Measurements from ENCODE around the gene THAP5. TPM values are rescaled to one million over a fixed set of nuclear protein-coding genes. Genes with fewer than 3 reads are reported as not detected.
A peak's percentile ranks its signal among the peaks of the same experiment; 100 is the strongest.
"Not testable (repeated sequence)": the region's sequence is repeated elsewhere in the genome, so short reads cannot be mapped to it uniquely, and the experiment has no call there.

Gene THAP5
- total RNA-seq, 1 donor from 2014 or later = 21.7 TPM

DNA sequence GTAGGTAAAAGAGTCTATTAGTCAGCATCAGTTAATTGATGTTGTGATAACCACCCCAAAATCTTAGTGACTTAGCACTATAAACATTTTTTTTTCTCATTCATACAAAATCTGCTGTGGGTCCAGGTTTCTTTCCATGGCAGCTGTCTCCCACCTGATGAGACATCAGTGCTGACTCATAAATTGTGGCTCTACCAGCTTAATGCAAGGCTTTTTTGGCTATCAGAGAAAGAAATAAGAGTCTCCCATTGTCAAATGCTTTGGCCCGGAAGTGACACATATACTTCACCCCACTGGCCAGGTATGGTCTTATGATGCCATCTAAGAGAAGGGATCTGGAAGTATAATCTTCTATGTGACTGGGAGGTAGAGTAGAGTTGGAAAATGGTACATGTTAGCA, 14.7 kb upstream of the THAP5 start:
- DNase-seq (ENCODE audit: low read depth) = no peak

DNA sequence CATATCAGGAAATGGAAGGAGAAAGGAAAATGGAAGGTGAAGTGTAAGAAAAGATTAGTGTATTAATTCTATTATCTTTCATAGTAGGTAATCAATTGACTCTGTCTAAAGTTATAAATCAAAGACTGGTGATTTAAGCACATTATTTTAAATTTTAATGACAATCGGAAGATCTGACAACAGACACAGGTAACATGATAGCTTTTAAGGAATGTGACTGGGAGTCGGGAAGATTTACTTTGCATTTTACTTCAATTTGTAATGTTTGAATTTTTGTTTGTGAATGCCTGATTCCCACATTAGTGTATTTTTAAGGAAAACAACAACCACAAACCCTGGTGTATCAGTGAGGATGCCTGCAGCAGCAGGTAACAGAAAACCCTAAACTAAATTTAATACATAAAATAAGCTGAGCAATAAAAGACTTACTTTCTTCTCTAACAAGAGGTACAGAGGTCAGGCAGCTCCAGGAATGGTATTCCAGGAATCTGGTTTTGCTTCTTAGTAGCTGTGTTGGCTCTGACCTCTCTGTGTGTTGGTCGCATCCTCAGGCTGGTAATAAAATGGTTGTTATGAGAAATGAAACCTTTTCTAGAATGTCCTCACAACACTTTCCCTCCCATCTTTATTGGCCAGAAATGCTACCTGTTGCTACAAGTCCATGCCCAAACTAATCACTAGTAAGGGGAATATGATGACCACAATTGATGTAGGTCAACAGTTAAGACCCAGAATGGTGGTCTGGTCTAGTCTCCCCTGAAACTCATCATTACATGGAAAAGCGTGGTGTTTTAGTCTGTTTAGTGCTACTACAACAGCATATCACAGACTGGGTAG, 12.4 kb upstream of the THAP5 start:
- DNase-seq (ENCODE audit: low read depth) = peak; percentile 74

DNA sequence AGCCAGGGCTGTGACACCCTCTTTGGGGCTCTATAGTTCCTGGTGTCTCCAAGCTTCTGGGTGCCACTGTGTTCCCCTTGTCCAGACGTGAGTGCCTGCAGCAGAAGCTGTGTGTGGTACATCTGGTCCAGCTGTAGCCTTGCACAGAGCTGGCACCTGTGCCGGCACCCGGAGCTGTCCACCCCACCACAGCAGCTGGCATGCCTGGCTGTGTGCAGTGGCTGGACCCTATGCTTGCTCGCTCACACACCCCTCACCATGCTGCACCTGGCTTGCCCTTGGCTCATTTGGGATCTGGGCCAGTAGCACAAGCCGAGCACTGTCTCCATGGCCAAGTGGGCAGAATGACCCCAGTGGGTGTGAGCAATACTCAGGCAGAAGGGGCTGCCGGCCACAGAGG, 10.8 kb upstream of the THAP5 start:
- no peak for DNase-seq (ENCODE audit: low read depth)

DNA sequence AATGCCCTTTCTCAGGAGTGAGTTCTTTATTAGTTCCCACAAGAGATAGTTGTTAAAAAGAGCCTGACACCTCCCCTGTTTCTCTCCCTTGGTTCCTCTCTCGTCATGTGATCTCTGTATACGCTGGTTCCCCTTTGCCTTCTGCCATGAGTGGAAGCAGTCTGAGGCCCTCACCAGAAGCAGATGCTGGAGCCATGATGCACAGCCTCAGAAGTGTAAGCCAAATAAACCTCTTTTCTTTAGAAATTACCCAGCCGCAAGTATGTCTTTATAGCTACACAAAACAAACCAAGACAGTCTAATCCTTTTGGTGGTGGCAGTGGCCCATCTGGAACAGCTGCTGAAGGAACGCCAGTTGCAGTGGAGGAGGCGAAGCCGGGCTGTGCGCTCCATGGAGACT, 9.4 kb upstream of the THAP5 start:
- no peak for DNase-seq (ENCODE audit: low read depth)

DNA sequence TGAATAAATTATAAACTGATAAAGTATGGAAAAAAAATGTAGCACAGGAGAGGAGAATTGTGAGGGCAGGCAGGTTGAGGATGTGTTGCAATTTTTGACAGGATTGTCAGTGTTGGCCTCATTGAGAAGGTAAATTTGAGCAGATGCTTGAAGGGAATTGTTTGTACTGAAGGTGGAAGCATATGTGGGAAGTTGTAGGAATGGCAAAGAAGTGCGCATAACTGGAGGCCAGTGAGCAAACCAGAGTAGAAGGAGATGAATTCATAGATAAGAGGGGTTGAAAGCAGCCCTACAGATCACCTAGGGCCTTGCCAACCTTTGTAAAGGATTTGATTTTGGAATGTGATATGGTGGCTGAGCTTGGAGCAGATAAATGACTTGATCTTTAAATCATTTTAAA, 6.6 kb upstream of the THAP5 start:
- DNase-seq (ENCODE audit: low read depth) = no peak

DNA sequence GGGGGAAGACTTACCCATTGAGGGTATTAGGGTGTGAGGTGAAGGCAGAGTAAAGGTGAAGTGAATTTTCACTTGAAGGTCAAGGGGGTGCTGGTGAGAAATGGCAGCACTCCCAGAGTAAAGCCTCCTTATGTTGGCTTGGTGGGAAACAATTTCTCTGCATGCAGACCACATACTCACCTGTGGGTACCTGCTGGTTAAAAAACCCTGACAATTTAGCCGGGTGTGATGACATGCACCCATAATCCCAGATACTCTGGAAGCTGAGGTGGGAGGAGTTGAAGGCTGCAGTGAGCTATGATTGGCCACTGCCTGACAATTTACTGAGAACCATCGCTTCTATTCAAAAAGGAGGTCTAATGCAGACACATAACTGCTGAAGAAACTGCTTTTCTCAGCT, 5.7 kb upstream of the THAP5 start:
- no peak for DNase-seq (ENCODE audit: low read depth)

DNA sequence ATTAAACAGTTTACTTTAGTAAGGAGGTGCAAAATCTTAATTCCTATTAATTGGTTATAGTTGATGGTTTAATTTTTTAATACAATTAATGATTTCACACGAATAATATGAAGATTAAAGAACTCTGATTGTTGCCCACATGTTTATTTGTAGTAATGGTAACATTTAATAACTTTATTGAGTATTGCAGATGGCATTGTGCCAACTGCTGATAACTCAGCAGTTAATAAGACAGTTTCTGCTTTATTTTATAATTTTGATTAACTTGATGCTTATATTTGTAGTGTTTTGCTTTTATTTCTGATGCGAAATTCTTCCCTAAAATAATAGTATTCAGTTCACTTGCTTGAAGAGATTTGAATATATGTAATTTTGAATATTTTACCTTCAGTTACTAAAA, 3.0 kb upstream of the THAP5 start:
- no peak for DNase-seq (ENCODE audit: low read depth)

DNA sequence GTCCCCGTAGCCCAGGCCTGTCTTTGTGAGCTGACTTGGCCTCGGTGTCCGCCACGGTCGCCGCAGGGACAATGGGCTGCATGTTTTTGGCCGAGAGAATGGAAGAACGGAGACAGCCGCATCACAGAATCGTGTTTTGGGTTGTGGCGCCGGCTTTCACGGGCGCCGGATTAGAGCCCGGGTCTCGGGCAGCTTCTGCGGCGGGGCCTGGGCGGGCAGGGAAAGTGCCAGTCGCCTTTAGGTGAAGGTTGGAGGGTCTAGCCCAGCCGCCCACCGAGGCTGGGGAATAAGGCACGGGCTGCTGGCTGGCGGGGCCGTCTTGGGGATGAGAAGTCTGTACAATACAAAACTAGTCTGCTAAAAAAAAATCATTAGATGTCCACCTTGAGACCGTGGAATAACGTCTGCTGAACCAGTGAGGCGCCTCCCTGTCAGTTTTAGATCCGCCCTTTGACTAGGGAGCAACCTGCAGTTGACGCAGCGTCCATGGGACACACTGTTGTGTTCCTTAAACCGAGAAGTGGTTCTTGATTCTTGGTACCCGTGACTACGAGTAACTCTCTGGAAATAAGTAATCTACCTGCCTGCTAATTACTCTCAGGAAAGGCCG, 745 bp upstream of the THAP5 start:
- peak; percentile 88 for DNase-seq (ENCODE audit: low read depth)

DNA sequence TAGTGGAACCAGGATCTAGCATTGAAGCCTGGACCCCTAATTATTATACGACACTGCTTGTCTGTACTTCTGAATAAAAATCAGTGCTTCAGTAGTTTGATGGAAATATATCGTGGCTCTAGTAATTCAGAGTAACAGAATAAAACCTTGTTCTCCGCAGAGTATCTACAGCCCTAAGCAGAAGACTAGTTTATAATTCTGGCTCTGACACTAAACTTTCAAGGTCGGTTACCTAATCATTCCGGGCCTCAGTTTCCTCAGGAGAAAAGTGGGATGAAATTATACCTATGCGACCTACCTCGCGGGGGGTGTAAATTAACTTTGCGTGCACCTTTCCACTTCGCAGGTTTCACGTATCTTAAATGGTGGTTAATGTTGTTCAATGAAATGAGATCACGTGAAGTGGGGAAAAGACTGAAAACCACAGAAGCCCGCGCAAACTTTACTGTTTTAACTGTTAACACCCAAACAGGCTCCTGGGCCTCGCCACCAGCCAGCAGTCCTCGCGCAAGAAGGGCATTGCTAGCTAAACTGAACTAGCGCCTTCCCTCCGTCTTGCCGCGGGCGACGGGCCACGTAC, 615 bp downstream of the THAP5 start:
- no peak for DNase-seq (ENCODE audit: low read depth)

DNA sequence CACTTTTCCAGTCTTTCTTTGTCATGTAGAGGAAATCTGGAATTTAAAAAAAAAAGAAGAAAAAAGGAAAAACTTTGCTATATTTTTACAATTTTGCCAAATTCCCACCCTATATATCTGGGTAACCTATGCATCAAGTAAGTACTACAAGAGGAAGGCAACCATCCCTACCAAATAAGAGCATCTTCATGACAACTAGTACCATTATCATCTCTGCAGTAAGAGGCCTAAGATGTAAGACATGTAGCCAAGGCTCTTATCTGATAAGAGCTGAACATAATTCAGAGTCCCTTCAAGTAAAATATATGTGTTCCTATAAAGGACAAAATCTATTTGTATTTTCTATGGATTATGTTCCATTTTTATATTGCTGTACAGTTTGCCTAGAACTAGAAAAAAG, 3.5 kb downstream of the THAP5 start:
- DNase-seq (ENCODE audit: low read depth) = no peak

DNA sequence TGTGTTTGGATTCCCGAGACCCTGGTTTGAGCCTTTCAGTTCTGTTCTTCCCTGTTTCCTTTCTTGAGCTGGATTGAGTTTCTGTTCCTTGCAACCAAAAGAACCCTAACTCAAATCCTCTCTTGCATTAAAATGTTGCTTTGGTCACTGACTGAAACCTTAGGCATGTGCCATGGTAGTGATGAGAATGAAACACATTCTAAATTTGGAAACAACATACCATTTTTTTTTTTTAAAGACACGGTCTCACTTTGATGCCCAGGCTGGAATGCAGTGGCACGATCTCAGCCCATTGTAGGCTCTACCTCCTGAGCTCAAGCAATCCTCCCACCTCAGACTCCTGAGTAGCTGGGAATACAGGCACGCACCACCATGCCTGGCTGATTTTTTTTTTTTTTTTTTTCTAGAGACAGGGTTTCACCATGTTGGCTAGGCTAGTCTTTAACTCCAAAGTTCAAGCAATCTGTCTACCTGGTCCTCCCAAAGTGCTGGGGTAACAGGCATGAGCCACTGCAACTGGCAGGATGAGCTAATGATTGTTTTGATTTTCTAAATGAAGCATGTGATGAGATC, 8.4 kb downstream of the THAP5 start:
- DNase-seq (ENCODE audit: low read depth) = peak; percentile 8

DNA sequence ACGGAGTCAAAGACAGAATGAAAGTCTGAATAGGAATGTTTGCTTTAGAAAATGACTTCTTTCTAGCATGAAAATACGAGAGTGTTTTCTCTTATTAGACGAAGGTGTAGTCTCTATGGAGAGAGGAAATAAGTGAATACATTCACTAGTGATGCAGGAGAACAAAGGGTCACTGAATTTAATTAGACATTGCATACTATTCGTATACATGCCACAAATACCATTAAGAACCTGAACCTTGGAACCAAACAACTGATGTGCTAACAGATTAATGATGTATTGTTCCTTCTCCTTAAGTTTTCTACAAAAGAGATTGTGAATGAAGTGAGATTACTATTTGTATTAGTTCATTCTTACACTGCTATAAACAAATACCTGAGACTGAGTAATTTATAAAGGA, 10.3 kb downstream of the THAP5 start:
- DNase-seq (ENCODE audit: low read depth) = no peak

DNA sequence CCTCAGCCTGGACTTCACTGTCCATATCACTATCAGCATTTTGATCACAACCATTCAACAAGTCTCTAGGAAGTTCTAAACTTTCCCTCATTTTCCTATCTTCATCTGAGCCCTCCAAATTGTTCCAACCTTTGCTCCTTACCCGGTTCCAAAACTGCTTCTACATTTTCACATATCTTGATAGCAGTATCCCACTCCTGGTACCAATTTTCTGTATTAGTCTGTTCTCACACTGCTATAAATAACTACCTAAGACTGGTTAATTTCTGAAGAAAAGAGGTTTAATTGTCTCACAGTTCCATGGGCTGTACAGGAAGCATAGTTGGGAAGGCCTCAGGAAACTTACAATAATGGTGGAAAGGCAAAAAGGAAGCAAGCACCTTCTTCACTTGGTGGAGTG, 11.9 kb downstream of the THAP5 start:
- no peak for DNase-seq (ENCODE audit: low read depth)

DNA sequence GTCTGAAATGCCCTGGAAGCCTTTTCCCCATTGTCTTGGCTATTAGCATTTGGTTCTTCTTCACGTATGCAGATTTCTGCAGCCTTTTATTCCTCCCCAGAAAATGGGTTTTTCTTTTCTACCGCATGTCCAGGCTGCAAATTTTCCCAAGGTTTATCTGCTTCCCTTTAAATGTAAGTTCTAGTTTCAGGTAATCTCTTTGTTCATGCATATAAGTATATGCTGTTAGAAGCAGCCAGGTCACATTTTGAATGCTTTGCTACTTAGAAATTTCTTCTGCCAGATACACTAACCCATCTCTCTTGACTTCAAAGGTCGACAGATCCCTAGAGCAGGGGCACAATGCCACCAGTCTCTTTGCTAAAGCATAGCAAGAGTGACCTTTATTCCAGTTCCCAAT, 12.3 kb downstream of the THAP5 start:
- no peak for DNase-seq (ENCODE audit: low read depth)

DNA sequence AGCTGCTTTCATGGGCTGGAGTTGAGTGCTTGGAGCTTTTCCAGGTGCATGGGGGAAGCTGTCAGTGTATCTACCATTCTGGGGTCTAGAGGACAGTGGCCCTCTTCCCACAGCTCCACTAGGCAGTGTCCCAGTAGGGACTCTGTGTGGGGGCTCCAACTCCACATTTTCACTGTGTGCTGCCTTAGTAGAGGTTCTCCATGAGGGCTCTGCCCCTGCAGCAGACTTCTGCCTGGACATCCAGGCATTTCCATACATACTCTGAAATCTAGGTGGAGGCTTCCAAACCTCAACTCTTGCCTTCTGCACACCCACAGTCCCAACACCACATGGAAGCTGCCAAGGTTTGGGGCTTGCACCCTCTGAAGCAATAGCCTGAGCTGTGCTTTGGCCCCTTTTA, 12.8 kb downstream of the THAP5 start:
- not testable (repeated sequence) for DNase-seq (ENCODE audit: low read depth)

DNA sequence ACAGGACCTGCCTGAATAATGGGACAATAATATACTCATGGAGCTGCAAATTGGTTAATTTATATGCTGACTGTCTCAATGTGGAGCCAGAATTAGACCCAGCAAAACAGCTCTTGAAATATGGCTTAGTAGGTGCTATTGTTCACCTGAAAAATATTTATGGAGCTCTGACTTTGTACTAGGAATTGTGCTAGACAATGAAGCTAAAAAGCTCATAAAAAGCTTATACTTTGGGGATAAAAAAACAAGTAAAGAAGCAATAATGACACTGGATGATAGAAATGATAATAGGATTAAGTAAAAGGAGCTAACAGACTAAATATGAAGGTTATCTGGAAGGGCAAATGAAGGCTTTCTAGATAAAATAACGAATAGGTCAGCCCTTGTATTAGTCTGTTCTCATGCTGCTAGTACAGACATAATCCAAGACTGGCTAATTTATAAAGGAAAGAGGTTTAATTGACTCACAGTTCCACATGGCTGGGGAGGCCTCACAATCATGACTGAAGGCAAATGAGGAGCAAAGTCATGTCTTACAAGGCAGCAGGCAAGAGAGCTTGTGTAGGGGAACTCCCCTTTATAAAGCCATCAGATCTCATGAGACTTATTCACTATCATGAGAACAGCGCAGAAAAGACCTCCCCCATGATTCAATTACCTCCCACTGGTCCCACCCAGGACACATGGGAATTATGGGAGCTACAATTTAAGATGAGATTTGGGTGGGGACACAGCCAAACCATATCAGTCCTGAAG, 21.2 kb downstream of the THAP5 start:
- DNase-seq (ENCODE audit: low read depth) = peak; percentile 44

DNA sequence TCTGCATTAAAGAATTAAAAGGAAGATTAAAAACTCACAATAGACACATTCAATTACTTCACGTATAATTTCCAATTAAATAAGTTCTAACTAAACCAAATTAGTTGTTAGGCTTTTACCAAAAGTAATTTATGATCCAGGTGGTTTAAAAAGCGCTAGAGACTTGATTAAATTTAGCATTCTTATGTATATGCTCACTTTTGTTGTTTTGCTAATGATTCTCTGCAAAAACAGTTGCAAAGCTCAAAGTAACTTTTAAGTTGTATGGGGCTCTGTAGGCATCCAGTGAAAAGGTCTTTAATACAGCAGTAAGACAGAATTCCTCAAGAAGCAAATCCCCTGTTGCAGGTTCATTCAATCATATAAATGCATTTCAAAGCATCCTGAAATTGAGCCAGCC, 28.0 kb downstream of the THAP5 start:
- no peak for DNase-seq (ENCODE audit: low read depth)

DNA sequence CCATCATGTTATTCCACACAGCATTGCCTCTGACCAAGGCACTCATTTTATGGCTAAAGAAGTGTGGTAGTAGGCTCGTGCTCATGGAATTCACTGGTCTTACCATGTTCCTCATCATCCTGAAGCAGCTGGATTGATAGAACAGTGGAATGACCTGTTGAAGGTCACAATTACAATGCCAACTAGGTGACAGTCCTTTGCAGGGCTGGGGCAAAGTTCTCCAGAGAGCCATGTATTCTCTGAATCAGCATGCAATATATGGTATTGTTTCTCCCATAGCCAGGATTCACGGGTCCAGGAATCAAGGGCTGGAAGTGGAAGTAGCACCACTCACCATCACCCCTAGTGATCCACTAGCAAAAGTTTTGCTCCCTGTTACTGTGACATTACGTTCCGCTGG, 30.8 kb downstream of the THAP5 start:
- DNase-seq (ENCODE audit: low read depth) = not testable (repeated sequence)

DNA sequence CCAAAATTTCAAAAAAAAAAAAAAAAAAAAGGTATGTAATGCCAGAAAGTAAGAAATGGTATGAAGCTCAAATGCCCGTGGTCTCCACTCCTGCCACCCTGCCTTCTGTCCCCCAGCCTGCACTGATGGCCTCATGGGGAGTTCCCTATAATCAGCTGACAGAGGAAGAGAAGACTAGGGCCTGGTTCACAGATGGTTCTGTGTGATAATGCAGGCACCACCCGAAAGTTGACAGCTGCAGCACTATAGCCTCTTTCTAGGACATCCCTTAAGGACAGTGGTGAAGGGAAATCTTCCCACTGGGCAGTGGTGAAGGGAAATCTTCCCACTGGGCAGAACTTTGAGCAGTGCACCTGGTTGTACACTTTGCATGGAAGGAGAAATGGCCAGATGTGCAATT, 31.3 kb downstream of the THAP5 start:
- DNase-seq (ENCODE audit: low read depth) = not testable (repeated sequence)

DNA sequence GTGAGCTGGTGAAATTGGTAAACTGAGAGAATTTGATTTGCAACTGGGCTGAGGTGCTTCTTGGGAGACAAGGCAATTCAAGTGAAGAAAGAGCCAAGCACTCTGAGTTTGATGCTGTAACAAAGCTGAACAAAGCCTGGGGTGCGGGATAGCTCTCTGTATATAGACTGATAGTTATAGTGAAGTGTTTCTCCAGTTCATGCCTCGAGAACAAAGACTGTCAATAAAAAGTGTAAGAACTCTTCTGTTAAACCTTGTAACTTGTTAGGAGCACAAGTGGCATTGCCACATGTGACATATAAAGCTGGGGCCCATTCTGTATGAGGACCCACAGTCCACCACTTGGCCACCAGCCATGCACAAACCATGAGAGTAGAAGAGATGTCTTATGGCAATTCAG, 32.3 kb downstream of the THAP5 start:
- no peak for DNase-seq (ENCODE audit: low read depth)

DNA sequence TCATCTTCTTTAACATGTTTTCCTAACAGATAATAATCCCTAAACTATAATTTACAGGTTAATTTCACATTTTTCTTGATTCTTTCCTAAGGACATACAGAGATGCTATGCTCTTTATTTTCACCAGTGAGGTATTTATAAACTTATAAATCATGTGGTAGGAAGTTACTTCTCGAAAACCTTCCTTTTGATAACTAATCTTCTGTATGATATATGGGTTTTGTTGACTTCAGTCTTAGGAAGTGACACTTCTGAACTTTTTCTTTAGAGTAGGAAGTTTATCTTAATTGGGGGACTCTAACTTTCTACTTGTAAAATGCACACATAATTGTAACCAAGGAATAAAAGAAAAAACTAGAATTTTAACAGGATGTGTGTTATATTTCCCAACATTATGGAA, 33.8 kb downstream of the THAP5 start:
- no peak for DNase-seq (ENCODE audit: low read depth)

DNA sequence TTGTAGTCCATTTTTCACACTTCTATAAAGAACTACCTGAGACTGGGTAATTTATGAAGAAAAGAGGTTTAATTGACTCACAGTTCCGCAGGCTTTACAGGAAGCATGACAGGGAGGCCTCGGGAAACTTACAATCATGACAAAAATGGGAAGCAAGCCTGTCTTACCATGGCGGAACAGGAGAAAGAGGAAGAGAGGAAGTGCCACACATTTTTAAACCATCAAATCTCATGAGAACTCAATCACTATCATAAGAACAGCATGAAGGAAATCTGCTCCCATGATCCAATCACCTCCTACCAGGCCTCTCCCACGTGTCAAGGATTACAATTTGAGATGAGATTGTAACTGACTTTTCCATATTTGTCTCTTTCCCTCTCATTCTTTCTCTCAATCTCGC, 34.2 kb downstream of the THAP5 start:
- no peak for DNase-seq (ENCODE audit: low read depth)

Measured in renal cortical epithelial cell (primary cell).